A549 (cell line): ENCODE measurements around the gene RRP12.

ENCODE experiments used
- BHLHE40 ChIP-seq: IDR thresholded peaks from 2 replicates; pipeline ENCODE4 v1.6.1; 2012; ENCODE audit warnings: low read depth, low read length, inconsistent platforms
- CEBPB ChIP-seq, 2 experiments: fragments of >200 bp in 1 of 2; sonication (Bioruptor Twin) in 1 of 2; formaldehyde crosslinking in 1 of 2; IDR thresholded peaks; 2 replicates each; pipeline ENCODE4 v1.6.1; 2012 to 2016
- EP300 ChIP-seq, 2 experiments: fragments of >200 bp; sonication (Bioruptor Twin); formaldehyde crosslinking; IDR thresholded peaks; 2 replicates in 1 of 2; 3 replicates in 1 of 2; pipeline ENCODE4 v1.6.1; 2016 to 2017
- FOXS1 ChIP-seq: fragments of 250-450 bp; sonication (Bioruptor Pico); IDR thresholded peaks from 2 replicates; pipeline ENCODE4 v1.5.0; 2020; ENCODE audit warnings: mild to moderate bottlenecking, moderate library complexity
- KDM5A ChIP-seq: fragments of 200-600 bp; sonication (generic); IDR thresholded peaks from 2 replicates; pipeline ENCODE4 v1.6.1; 2016; ENCODE audit warnings: antibody characterized with exemption, mild to moderate bottlenecking
- RAD21 ChIP-seq, 2 experiments: fragments of >200 bp in 1 of 2; sonication (Bioruptor Twin) in 1 of 2; formaldehyde crosslinking in 1 of 2; IDR thresholded peaks in 1 of 2; conservative IDR thresholded peaks in 1 of 2; 2 replicates in 1 of 2; 3 replicates in 1 of 2; pipeline ENCODE4 v1.6.1; 2012 to 2018; ENCODE audit warnings: inconsistent platforms in 1 of 2
- TFCP2L1 ChIP-seq: fragments of 250-450 bp; sonication (Bioruptor Pico); IDR thresholded peaks from 2 replicates; pipeline ENCODE4 v1.5.0; 2021; ENCODE audit warnings: mild to moderate bottlenecking
- ZNF302 ChIP-seq: fragments of 250-450 bp; sonication (Bioruptor Pico); IDR thresholded peaks from 2 replicates; pipeline ENCODE4 v1.9.0; 2021; ENCODE audit warnings: inconsistent platforms, mild to moderate bottlenecking, moderate library complexity
- TF ChIP-seq, protein P1 (sequence below): fragments of >200 bp; sonication (Bioruptor Twin); formaldehyde crosslinking; IDR thresholded peaks from 3 replicates; pipeline ENCODE4 v1.5.1; 2016
- TF ChIP-seq, protein P2 (sequence below): fragments of 200-600 bp; sonication (generic); IDR thresholded peaks from 2 replicates; pipeline ENCODE4 v1.6.1; 2016; ENCODE audit warnings: antibody characterized with exemption, mild to moderate bottlenecking, moderate library complexity

DNA sequence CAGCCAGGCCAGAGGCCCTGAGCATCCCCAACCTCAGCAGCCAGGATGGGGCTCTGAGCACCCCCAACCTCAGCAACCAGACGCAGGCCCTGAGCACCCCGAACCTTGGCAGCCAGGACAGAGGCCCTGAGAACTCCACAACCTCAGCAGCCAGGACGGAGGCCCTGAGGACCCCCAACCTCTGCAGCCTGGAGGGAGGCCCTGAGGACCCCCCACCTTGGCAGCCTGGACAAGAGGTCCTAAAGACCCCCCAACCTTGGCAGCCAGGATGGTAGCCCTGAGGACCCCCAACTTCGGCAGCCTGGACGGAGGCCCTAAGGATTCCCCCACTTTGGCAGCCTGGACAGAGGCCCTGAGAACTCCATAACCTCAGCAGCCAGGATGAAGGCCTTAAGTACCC is 17.0 kb downstream of the RRP12 start:
- TF ChIP-seq FOXS1 (CRISPR knock-in tag): no peak
- TF ChIP-seq KDM5A: no peak
- TF ChIP-seq, protein P1, sequence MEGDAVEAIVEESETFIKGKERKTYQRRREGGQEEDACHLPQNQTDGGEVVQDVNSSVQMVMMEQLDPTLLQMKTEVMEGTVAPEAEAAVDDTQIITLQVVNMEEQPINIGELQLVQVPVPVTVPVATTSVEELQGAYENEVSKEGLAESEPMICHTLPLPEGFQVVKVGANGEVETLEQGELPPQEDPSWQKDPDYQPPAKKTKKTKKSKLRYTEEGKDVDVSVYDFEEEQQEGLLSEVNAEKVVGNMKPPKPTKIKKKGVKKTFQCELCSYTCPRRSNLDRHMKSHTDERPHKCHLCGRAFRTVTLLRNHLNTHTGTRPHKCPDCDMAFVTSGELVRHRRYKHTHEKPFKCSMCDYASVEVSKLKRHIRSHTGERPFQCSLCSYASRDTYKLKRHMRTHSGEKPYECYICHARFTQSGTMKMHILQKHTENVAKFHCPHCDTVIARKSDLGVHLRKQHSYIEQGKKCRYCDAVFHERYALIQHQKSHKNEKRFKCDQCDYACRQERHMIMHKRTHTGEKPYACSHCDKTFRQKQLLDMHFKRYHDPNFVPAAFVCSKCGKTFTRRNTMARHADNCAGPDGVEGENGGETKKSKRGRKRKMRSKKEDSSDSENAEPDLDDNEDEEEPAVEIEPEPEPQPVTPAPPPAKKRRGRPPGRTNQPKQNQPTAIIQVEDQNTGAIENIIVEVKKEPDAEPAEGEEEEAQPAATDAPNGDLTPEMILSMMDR: no peak
- TF ChIP-seq RAD21 (conservative IDR thresholded peaks at IDR 0.05 in 1 of 2, IDR thresholded peaks at IDR 0.05 in 1 of 2): no peak
- no peak for TF ChIP-seq TFCP2L1 (CRISPR knock-in tag)
- TF ChIP-seq CEBPB (IDR thresholded peaks at IDR 0.05): no peak
- TF ChIP-seq, protein P2, sequence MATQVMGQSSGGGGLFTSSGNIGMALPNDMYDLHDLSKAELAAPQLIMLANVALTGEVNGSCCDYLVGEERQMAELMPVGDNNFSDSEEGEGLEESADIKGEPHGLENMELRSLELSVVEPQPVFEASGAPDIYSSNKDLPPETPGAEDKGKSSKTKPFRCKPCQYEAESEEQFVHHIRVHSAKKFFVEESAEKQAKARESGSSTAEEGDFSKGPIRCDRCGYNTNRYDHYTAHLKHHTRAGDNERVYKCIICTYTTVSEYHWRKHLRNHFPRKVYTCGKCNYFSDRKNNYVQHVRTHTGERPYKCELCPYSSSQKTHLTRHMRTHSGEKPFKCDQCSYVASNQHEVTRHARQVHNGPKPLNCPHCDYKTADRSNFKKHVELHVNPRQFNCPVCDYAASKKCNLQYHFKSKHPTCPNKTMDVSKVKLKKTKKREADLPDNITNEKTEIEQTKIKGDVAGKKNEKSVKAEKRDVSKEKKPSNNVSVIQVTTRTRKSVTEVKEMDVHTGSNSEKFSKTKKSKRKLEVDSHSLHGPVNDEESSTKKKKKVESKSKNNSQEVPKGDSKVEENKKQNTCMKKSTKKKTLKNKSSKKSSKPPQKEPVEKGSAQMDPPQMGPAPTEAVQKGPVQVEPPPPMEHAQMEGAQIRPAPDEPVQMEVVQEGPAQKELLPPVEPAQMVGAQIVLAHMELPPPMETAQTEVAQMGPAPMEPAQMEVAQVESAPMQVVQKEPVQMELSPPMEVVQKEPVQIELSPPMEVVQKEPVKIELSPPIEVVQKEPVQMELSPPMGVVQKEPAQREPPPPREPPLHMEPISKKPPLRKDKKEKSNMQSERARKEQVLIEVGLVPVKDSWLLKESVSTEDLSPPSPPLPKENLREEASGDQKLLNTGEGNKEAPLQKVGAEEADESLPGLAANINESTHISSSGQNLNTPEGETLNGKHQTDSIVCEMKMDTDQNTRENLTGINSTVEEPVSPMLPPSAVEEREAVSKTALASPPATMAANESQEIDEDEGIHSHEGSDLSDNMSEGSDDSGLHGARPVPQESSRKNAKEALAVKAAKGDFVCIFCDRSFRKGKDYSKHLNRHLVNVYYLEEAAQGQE: no peak
- no peak for TF ChIP-seq BHLHE40
- no peak for TF ChIP-seq EP300 (IDR thresholded peaks at IDR 0.05)
- TF ChIP-seq ZNF302 (CRISPR knock-in tag): no peak
